ENCODE data around the gene NOM1. TPM values are rescaled to one million over a fixed set of nuclear protein-coding genes. Genes with fewer than 3 reads are reported as not detected.

NOM1 gene
- total RNA-seq, 2 experiments from 2014 or later: 33.4 to 35.6 TPM

- CTCF ChIA-PET: interaction anchor here (0.6 kb wide), 1 partner anchor 79 kb away, joined by 3 read pairs; no protein-coding TSS in a partner anchor
- POLR2A ChIA-PET: no interaction called here
Observed at GRCh38 chr7:157002819-157003421, 53.4 kb downstream of the NOM1 start.

GRCh38 chr7:157003445-157003755 is 53.9 kb downstream of the NOM1 start:
- POLR2A ChIA-PET: no interaction called here
- CTCF ChIA-PET: no interaction called here

GRCh38 chr7:157003756-157004520 is 54.4 kb downstream of the NOM1 start:
- CTCF ChIA-PET: no interaction called here

GRCh38 chr7:157004521-157005455 is 55.3 kb downstream of the NOM1 start:
- CTCF ChIA-PET: no interaction called here
- POLR2A ChIA-PET: no interaction called here

More at GRCh38 chr7:157003756-157004520, 54.4 kb downstream of the NOM1 start:
- POLR2A ChIA-PET: no interaction called here

- POLR2A ChIA-PET: no interaction called here
- CTCF ChIA-PET: no interaction called here
Observed at GRCh38 chr7:157005456-157006204, 56.1 kb downstream of the NOM1 start.

- CTCF ChIA-PET: no interaction called here
- POLR2A ChIA-PET: no interaction called here
Observed at GRCh38 chr7:157006205-157006747, 56.8 kb downstream of the NOM1 start.

- POLR2A ChIA-PET: no interaction called here
Observed at GRCh38 chr7:157006829-157007469, 57.4 kb downstream of the NOM1 start.

GRCh38 chr7:157007470-157008066 is 58.1 kb downstream of the NOM1 start:
- POLR2A ChIA-PET: no interaction called here
- CTCF ChIA-PET: no interaction called here

More at GRCh38 chr7:157006829-157007469, 57.4 kb downstream of the NOM1 start:
- CTCF ChIA-PET: no interaction called here

GRCh38 chr7:157008206-157009169 is 59.0 kb downstream of the NOM1 start:
- ChIA-PET POLR2A (no interaction called here), CTCF (no interaction called here)

- ChIA-PET POLR2A (no interaction called here), CTCF (no interaction called here)
Observed at GRCh38 chr7:157009170-157009777, 59.8 kb downstream of the NOM1 start.

GRCh38 chr7:157009778-157010587 is 60.5 kb downstream of the NOM1 start:
- ChIA-PET CTCF (no interaction called here), POLR2A (no interaction called here)

- ChIA-PET CTCF (no interaction called here), POLR2A (no interaction called here)
Observed at GRCh38 chr7:157010588-157011332, 61.2 kb downstream of the NOM1 start, which contains the start of gene MNX1. MNX1 (minus strand) TSS chr7:157010663; CDS start chr7:157010350, 313 bp downstream.

- ChIA-PET CTCF (no interaction called here), POLR2A (no interaction called here)
Observed at GRCh38 chr7:157011333-157012112, 62.0 kb downstream of the NOM1 start.

GRCh38 chr7:157012113-157012547 is 62.6 kb downstream of the NOM1 start:
- ChIA-PET CTCF (no interaction called here), POLR2A (no interaction called here)

GRCh38 chr7:157013101-157013500 is 63.6 kb downstream of the NOM1 start:
- POLR2A ChIA-PET: no interaction called here
- CTCF ChIA-PET: interaction anchor here (0.6 kb wide), 1 partner anchor 1139 kb away, joined by 3 read pairs; no protein-coding TSS in a partner anchor
